Stomach smooth muscle (tissue), 2 donors: ENCODE measurements around the gene ANKRD13C.
A peak's percentile ranks its signal among the peaks of the same experiment; 100 is the strongest.

Experiments used
- H3K27ac ChIP-seq: one replicate; pipeline ENCODE4 v1.7.0; 2013; ENCODE audit warnings: mild to moderate bottlenecking, low read length, inconsistent platforms
- H3K27me3 ChIP-seq, 2 donors: one replicate each; pipeline ENCODE4 v1.7.0; 2013; ENCODE audit warnings: low read length in 2 of 2; ENCODE audit not compliant: insufficient read depth in 2 of 2, control insufficient read depth in 1 of 2
- H3K36me3 ChIP-seq, 2 donors: one replicate each; pipeline ENCODE4 v1.7.0; 2013; ENCODE audit warnings: low read length in 2 of 2; ENCODE audit not compliant: control insufficient read depth in 2 of 2, insufficient read depth in 2 of 2
- H3K4me1 ChIP-seq: one replicate; pipeline ENCODE4 v1.7.0; 2013; ENCODE audit warnings: low read length; ENCODE audit not compliant: control insufficient read depth, insufficient read depth
- H3K4me3 ChIP-seq, 2 donors: one replicate each; pipeline ENCODE4 v1.7.0; 2013; ENCODE audit warnings: low read length in 2 of 2
- H3K9ac ChIP-seq, 2 donors: one replicate each; pipeline ENCODE4 v1.7.0; 2013; ENCODE audit warnings: low read length in 2 of 2, mild to moderate bottlenecking in 1 of 2
- H3K9me3 ChIP-seq, 2 donors: one replicate each; pipeline ENCODE4 v1.7.0; 2013; ENCODE audit warnings: low read length in 2 of 2; ENCODE audit not compliant: control insufficient read depth in 2 of 2
- donor health status: healthy.
- donor health status: Pancreatic carcinoma.

ANKRD13C gene

GRCh38 chr1:70248729-70249128 is 105.8 kb downstream of the ANKRD13C start:
- H3K9me3 ChIP-seq: no peaks in the 10 kb centered on the region
- peaks cover 37 to 68% of the 10 kb centered on the region in 2 donors for H3K36me3 ChIP-seq
- H3K9ac ChIP-seq: no peak overlapping the region
- H3K27me3 ChIP-seq: no peaks in the 10 kb centered on the region
- no peak overlapping the region for H3K4me3 ChIP-seq
- H3K4me1 ChIP-seq: no peaks in the 10 kb centered on the region
- H3K27ac ChIP-seq: no peak overlapping the region

DNA sequence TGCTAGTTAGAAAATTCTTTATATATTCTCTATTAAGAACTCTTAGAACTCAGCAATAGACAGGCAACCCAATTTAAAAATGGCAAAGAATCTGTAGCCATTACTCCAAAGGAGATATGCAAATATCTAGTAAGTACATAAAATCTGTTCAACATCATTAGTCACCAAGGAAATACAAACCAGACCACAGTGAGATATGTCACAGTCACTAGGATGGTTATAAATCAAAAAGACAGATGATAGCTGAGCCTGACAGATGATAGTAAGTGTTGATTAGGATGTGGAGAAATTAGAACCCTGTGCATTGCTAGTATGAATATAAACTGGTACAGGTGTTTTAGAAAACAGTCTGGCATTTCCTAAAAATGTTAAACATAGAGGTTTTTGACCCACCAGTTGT is 106.8 kb downstream of the ANKRD13C start:
- no peak overlapping the region for H3K27ac ChIP-seq
- H3K4me3 ChIP-seq: no peak overlapping the region
- no peaks in the 10 kb centered on the region for H3K27me3 ChIP-seq
- H3K9ac ChIP-seq: no peak overlapping the region
- H3K9me3 ChIP-seq: no peaks in the 10 kb centered on the region
- no peaks in the 10 kb centered on the region for H3K4me1 ChIP-seq
- H3K36me3 ChIP-seq: peaks cover 45 to 72% of the 10 kb centered on the region in 2 donors

DNA sequence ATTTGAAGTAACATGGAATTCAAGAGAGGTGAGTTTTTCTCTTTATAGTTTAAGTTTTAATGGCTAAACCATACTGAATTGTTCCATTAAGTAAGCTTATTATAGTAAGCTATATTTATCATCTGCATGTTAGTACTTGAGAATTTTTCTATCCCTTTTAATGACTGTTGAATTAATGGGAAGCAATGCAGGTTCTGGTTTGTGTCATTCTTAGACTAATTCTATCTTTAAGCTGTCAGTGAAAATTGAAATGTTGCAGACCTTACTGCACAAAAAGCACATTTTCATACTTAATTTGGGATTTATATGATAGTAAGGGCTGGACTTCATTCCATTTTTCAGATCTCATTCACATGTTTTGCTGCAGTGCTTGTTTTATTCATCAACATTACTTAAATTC is 107.4 kb downstream of the ANKRD13C start:
- Histone ChIP-seq H3K9me3 (no peaks in the 10 kb centered on the region), H3K4me3 (no peak overlapping the region), H3K27me3 (no peaks in the 10 kb centered on the region), H3K36me3 (peaks cover 48 to 78% of the 10 kb centered on the region in 2 donors), H3K4me1 (no peaks in the 10 kb centered on the region), H3K27ac (no peak overlapping the region), H3K9ac (no peak overlapping the region)

DNA sequence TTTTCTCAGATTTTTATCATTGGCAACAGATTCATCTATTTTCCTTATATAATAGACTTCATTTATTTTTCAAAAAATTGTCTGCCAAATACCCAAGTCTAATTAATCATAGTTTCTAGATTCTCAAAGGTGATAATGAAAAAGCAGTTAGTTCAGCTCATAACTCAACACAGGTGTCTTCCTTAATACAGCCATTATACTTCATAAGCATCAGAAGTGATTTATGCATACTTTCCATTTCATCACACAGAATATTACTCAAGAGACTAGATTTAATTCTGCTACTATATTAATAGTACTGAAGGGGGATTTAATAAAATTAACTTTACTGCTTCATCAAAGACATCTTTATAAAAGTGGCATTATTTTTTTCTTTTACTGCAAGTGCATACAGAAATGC is 114.6 kb downstream of the ANKRD13C start:
- Histone ChIP-seq H3K9me3 (no peaks in the 10 kb centered on the region), H3K27me3 (no peaks in the 10 kb centered on the region), H3K9ac (no peak overlapping the region), H3K4me1 (no peaks in the 10 kb centered on the region), H3K36me3 (peaks cover 54 to 68% of the 10 kb centered on the region in 2 donors), H3K4me3 (no peak overlapping the region), H3K27ac (no peak overlapping the region)

DNA sequence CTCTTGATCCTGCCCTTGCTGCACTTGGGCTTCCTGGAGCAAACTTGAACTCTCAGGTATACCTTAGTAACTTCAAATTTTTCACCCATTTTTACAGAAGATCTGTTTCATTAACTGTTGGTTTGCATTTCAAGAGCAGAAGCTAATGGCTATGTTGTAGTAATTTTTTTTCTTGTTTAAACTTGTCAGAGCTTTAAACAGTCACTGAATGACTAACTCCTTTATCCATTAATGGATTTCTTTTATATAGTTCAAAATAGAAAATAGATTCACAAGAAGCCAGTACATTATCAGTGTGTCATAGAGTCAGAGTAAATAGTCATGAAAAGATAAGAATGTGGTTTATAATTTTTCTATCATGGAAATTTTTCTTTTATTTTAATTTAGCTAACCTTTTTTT is 119.8 kb downstream of the ANKRD13C start:
- no peak overlapping the region for H3K4me3 ChIP-seq
- no peaks in the 10 kb centered on the region for H3K9me3 ChIP-seq
- H3K4me1 ChIP-seq: no peaks in the 10 kb centered on the region
- H3K27me3 ChIP-seq: no peaks in the 10 kb centered on the region
- peaks cover 50 to 54% of the 10 kb centered on the region in 2 donors for H3K36me3 ChIP-seq
- no peak overlapping the region for H3K27ac ChIP-seq
- H3K9ac ChIP-seq: no peak overlapping the region

- no peak overlapping the region for H3K9ac ChIP-seq
- H3K9me3 ChIP-seq: no peaks in the 10 kb centered on the region
- H3K27me3 ChIP-seq: no peaks in the 10 kb centered on the region
- H3K4me3 ChIP-seq: no peak overlapping the region
- peaks cover 4% of the 10 kb centered on the region for H3K4me1 ChIP-seq
- peaks cover 32 to 37% of the 10 kb centered on the region in 2 donors for H3K36me3 ChIP-seq
- no peak overlapping the region for H3K27ac ChIP-seq
Observed at GRCh38 chr1:70231475-70231874, 123.0 kb downstream of the ANKRD13C start.

- Histone ChIP-seq H3K4me3 (no peak overlapping the region), H3K36me3 (peaks cover 25 to 30% of the 10 kb centered on the region in 2 donors), H3K9ac (no peak overlapping the region), H3K27ac (no peak overlapping the region), H3K4me1 (peaks cover 4% of the 10 kb centered on the region), H3K27me3 (no peaks in the 10 kb centered on the region), H3K9me3 (no peaks in the 10 kb centered on the region)
Observed at GRCh38 chr1:70228670-70229069, 125.9 kb downstream of the ANKRD13C start.

GRCh38 chr1:70227439-70227838 is 127.1 kb downstream of the ANKRD13C start:
- peaks cover 10% of the 10 kb centered on the region for H3K4me1 ChIP-seq
- no peaks in the 10 kb centered on the region for H3K27me3 ChIP-seq
- peaks cover 20 to 21% of the 10 kb centered on the region in 2 donors for H3K36me3 ChIP-seq
- H3K9me3 ChIP-seq: no peaks in the 10 kb centered on the region
- H3K27ac ChIP-seq: no peak overlapping the region
- H3K4me3 ChIP-seq: no peak overlapping the region
- no peak overlapping the region for H3K9ac ChIP-seq

DNA sequence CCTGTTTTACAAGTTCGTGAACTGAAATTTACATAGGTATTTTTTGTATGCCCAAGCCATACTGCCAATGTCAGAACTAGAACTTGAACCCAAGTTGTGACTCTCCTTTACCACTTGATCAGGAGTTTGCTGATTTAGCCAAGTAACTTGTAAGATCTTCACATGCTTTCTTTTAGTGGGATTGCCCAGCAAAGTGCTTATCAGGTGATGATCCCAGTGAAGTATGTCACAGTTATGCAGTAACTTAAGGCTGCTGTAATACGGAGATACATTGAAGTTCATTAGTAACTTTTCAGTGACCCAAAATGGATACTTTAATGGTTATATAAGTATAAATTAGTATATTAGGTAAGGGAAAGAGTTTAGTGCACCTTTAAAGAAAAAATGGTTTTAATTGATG is 129.6 kb downstream of the ANKRD13C start:
- Histone ChIP-seq H3K27me3 (no peaks in the 10 kb centered on the region), H3K36me3 (peaks cover 6 to 7% of the 10 kb centered on the region in 2 donors), H3K9me3 (no peaks in the 10 kb centered on the region), H3K27ac (no peak overlapping the region), H3K9ac (no peak overlapping the region), H3K4me1 (peaks cover 13% of the 10 kb centered on the region), H3K4me3 (no peak overlapping the region)

GRCh38 chr1:70222716-70223235 is 131.7 kb downstream of the ANKRD13C start:
- Histone ChIP-seq H3K9me3 (no peaks in the 10 kb centered on the region), H3K27ac (no peak overlapping the region), H3K36me3 (peaks cover 3 to 5% of the 10 kb centered on the region in 2 donors), H3K27me3 (no peaks in the 10 kb centered on the region), H3K4me1 (peaks cover 13% of the 10 kb centered on the region), H3K9ac (peak overlapping the region; percentile 21 to 97), H3K4me3 (peak overlapping the region; percentile 18 to 84)

DNA sequence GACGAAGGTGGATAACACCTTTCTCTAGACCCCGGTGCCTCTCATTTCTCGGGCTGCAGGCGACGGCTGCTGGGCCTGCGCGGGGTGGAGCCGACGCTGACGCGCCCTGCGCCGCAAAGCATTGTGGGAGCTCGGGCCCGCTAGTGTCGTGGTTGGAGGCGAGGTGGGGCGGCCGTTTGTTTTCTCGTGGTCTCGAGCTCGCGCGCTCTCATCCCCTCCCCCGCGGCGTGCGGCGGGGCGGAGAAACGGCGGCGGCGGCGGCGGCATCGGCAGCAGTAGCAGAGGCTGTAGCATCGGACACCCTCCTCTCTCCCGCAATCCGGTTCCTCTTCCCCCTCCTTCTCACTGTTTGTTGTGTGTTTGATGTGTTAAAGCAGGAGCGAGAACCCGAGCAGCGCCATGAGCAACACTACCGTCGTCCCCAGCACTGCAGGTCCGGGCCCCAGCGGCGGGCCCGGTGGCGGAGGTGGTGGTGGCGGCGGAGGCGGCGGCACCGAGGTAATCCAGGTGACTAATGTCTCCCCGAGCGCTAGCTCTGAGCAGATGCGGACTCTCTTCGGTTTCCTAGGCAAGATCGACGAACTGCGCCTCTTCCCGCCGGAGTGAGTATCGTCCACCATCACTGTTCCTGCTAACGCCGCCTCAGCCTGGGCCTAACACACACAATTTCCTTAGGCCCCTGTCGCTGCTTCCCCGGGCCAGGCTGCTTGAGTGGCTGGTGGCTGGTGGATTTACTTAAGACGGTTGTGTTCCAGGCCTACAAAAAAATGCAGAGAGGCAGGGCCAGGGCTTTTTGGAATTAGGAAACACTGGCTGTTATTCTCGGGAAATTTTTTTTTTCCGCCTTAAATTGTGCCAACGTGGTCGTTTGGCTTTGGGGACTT is 133.0 kb downstream of the ANKRD13C start, which contains the start of gene SRSF11:
TSS of gene SRSF11 (plus strand) at position 143 of the 884 bp plus-strand sequence. CDS start at position 400, 257 bp downstream.
- Histone ChIP-seq H3K4me1 (peaks cover 9% of the 10 kb centered on the region), H3K27me3 (no peaks in the 10 kb centered on the region), H3K9me3 (no peaks in the 10 kb centered on the region), H3K4me3 (peak within 1 kb of the TSS; percentile 79 to 84), H3K27ac (peak within 1 kb of the TSS; percentile 83), H3K9ac (peak within 1 kb of the TSS; percentile 94 to 97), H3K36me3 (peaks cover 3 to 5% of the 10 kb centered on the region in 2 donors)
